Measurements from ENCODE around the gene SERPINF2.
A peak's percentile ranks its signal among the peaks of the same experiment; 100 is the strongest.
"Not testable (repeated sequence)": the region's sequence is repeated elsewhere in the genome, so short reads cannot be mapped to it uniquely, and the experiment has no call there.

The SERPINF2 gene

GRCh38 chr17:1742371-1743087 is at the start of gene SERPINF2:
Gene SERPINF2 (plus strand): TSS chr17:1742871. CDS start chr17:1744996, 2,125 bp downstream.
- no peak for DNase-seq (ENCODE audit: low read depth)

- peak; percentile 70 for DNase-seq (ENCODE audit: low read depth)
Measured at GRCh38 chr17:1693339-1693738, 49.3 kb upstream of the SERPINF2 start.

DNA sequence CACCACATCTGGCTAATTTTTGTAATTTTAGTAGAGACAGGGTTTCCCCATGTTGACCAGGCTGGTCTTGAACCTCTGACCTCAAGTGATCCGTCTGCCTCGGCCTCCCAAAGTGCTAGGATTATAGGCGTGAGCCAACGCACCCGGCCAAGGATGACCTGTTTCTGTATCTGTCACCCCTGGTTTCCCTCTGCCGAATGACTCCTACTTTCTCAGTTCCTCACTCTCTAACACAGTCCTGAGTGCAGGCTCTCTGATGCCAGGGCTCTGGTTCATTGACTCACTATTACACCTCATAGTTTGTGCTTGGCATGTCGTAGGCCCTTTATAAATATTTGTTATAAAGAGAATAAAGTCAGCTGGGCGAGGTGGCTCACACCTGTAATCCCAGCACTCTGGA is 47.3 kb upstream of the SERPINF2 start:
- DNase-seq (ENCODE audit: low read depth), result no peak

DNA sequence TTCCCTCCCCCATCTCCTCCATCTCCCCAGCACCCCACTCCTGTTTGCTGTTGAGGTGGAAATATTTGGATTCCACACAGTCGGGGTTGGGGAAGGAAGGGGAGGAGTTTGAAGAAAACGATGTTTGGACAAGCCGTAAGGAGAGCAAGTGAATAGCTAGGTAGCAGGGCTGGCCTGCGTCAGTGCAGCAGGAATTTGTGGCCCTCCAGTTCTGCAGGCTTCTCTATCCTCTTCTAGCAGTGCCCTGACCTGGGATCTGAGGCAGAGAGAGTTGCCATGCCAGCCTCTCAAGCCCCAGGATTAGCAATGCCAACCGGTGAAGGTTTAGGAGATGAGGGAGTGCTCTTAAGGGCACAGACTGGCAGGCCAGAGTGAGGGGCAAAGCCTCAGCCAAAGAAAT is 45.0 kb upstream of the SERPINF2 start:
- DNase-seq (ENCODE audit: low read depth), result no peak

GRCh38 chr17:1699891-1700290 is 42.8 kb upstream of the SERPINF2 start:
- not testable (repeated sequence) for DNase-seq (ENCODE audit: low read depth)

DNA sequence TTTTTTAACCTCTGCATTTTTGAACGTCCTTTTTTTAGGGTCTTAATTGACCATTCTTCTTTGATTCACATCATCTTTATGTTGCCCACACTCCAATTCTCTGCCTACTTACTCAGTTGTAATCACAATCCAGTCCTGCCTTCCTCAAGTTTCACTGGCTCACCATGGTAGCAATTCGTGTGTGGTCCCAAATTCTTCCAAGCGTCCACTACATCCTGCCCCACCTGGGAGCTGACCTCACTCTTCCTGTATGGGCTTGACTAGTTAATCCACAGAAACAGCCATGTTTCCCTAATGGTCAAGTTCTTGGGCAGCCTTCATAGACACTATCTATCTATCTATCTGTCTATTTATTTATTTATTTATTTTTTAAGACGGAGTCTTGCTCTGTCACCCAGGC is 39.6 kb upstream of the SERPINF2 start:
- DNase-seq (ENCODE audit: low read depth), result no peak

GRCh38 chr17:1705004-1705403 is 37.7 kb upstream of the SERPINF2 start:
- DNase-seq (ENCODE audit: low read depth), result no peak

- DNase-seq (ENCODE audit: low read depth), result no peak
Measured at GRCh38 chr17:1707107-1707506, 35.6 kb upstream of the SERPINF2 start.

DNA sequence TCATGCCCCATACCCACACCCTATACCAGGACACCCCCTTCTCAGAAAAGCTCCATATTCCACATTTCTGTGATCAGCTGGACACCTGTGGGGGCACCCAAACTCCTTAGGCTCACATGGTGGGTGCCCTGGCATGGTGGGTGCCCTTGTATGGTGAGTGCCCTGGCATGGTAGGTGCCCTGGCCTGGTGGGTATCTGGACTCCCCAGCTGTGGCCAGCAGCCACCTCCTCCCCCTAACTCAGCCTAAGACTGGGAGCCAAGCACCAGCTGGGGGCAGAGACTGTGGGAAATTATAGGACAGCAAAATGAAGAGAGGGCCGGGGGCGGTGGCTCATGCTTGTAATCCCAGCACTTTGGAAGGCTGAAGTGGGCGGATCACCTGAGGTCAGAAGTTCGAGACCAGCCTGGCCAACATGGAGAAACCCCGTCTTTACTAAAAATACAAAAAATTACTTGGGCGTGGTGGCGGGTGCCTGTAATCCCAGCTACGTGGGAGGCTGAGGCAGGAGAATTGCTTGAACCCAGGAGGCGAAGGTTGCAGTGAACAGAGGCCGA is 33.8 kb upstream of the SERPINF2 start:
- DNase-seq (ENCODE audit: low read depth), result not testable (repeated sequence)

DNA sequence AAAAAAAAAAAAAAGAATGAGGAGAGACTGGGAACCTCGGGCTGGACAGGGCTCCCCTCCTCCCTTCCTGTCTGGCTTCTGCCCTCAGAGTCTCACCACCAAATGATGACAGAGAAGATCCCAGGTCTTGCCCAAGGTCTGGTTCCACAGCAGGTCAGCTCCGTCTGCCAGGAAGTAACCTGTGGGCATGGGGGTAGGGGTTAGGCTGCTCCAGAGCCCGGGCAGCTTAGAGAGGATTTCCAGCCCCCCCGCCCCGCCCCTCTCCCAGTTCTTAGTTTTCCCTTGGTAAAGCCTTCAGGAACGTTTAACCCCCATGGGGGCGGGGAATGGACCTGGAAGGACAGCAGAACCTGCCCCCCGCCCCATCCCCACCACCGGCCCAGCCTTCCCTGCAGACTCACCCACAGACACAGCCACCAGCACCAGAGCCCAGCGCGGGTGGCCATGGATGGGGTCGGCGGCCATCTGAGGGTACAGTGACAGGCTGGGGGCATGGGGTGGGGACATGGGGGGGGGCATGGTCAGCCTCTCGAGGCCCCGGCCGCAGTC is 33.2 kb upstream of the SERPINF2 start:
- DNase-seq (ENCODE audit: low read depth), result peak; percentile 69

DNA sequence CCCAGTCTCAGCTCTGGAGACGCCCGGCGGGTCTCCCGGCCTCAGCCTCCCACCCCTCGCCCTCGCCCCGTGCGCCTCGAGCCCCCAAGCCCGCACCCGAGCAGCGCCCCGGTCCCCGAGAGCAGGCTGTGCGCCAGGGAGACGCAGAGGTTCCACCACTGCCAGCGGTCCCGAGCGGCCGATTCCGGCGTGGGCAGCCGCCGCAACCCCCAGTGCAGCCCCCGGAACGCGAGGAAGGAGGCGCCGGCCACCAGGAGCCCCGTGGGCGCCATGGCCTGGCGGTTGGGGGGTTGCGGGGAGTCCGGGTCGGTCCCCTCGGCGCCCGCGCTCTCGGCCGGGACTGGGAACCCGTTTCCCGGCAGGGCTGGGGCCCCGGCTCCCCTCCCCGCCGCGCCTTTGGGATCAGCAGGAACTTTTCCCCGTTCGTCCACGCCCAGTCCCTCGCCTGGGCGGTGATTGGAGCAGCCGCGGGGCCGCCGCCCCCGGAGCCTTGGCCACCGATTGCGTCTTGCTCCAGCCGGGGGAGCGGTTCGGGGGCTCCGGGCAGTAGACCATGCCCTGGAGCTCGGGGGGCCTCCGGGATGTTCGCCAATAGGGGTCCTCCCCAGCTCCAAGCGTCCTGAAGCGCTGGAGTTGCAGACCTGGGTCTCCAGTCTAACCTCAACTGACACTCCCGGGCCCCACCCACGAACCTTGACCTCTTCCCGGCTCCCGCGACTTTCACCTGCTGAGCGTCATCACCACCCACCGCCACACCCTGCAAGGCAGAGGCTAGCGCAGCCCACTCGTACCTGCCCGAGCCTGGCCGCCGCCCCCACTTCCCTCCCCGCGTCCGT is 32.5 kb upstream of the SERPINF2 start, which contains the start of gene TLCD2:
Gene TLCD2 (minus strand): TSS at position 407 of the 836 bp plus-strand sequence. CDS start 135 bp downstream, at position 272.
- DNase-seq (ENCODE audit: low read depth), result peak; percentile 65

DNA sequence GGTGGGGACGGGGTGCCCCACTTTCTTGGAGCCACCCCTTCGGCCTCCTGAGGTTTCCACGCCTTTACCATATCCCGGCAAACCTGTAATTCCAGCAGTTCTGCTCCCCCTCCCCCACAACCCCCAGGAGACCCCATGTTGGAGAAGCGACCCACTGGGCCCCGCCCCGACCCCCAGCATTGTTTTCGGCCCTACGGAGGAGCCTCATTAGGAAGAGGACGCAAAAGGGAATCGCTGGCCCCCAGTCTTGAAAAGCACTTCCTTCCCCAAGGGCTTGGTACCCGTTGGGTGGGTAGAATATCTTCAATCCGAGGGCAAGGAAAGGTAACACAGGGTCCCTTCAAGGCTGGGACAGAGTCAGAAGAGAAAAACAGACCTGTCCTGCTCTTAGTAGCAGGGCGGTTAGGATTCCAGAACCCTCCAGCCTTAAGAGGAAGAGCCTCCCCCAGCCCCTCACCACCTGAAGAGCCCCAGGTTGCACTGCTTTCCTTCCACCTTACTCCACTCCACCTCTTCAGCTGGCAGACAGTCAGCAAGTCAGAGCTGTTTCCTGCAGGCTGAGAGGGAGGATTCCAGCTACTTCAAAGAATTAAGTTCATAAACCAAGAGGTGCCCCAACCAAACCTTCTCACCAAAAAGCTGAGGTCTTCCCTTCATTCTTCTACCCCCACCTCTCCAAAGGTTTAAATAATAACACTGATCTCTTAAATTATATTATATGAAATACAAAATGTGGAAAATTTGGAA is 31.7 kb upstream of the SERPINF2 start:
- no peak for DNase-seq (ENCODE audit: low read depth)

GRCh38 chr17:1711804-1712203 is 30.9 kb upstream of the SERPINF2 start:
- no peak for DNase-seq (ENCODE audit: low read depth)

DNA sequence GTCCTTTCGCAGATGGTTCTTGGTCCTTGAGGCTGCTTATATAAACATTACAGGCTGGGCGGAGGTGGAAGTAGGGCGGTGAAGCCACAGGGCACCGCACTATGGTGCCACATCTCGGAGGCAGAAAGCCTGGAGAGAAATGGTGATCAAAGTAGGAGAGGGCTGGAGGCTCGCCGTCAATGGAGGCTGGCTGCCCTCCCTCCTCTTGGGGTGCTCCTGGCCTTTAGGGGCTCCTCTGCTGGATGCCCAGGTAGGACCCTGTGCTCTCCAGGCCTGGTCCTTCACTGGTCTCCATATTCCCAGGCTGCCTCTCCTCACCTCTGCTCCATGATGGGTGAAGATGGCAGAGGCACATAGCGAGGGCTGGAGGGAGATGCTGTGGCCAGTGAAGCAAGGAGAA is 30.4 kb upstream of the SERPINF2 start:
- DNase-seq (ENCODE audit: low read depth), result no peak

DNA sequence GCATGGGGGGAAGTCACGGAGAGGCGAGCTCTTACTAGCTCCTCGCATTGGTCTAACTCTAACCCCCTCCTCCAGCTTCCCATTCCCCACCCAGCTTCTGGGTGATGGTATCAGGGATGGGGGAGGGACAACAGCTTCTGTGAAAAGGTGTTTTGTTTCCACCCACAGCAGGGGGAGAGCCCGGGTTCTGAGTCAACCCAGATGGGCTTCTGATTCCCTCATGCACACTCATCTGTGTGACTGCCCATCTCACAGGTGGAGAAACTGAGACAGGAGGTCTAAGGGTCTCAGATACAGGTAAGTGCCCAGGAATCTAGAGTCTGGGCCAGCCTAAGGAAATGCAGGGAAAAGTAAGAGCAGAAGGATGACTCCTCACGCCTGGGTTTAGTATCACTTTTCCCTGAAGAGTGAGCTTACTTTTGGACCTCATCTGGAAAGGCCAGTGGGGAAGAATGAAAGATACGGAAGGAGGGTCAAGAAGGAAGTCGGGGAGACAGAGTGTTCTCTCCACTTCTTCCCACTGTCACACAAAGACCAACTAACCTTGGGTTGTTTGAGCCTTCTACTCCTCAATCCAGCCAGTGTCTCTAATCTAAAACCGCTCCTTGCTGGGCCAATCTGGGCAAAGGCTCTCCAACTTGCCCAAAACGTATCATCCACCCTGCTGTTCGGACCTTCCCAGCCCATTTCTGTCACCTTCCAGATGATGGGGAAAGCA is 29.4 kb upstream of the SERPINF2 start:
- no peak for DNase-seq (ENCODE audit: low read depth)

- DNase-seq (ENCODE audit: low read depth), result peak; percentile 48
Measured at GRCh38 chr17:1713878-1714426, 28.7 kb upstream of the SERPINF2 start.

GRCh38 chr17:1714427-1714979 is 28.2 kb upstream of the SERPINF2 start:
- peak; percentile 96 for DNase-seq (ENCODE audit: low read depth)

GRCh38 chr17:1714980-1715802 is 27.5 kb upstream of the SERPINF2 start:
- DNase-seq (ENCODE audit: low read depth), result peak; percentile 85

GRCh38 chr17:1715803-1716075 is 26.9 kb upstream of the SERPINF2 start:
- DNase-seq (ENCODE audit: low read depth), result no peak

All from amniotic epithelial cell (primary cell).